H1 (cell line): ENCODE data around the gene CD160. TPM values are rescaled to one million over a fixed set of nuclear protein-coding genes. Genes with fewer than 3 reads are reported as not detected.

ENCODE experiments used
- CBX8 ChIP-seq: fragments of 300-800, 300-1000 bp; sonication (generic); IDR thresholded peaks from 2 replicates; pipeline ENCODE4 v1.7.1; 2016; ENCODE audit warnings: low read depth, low read length, borderline replicate concordance
- CHD1 ChIP-seq: IDR thresholded peaks from 2 replicates; pipeline ENCODE4 v1.6.1; 2012; ENCODE audit warnings: low read depth, low read length, improper control_type of control experiment
- CHD7 ChIP-seq: fragments of 300-600 bp; sonication (generic); IDR thresholded peaks from 2 replicates; pipeline ENCODE4 v1.7.1; 2012; ENCODE audit warnings: low read length, moderate library complexity, mild to moderate bottlenecking, inconsistent platforms; ENCODE audit not compliant: insufficient replicate concordance
- CTCF ChIP-seq, 3 experiments: IDR thresholded peaks; 1 replicate in 2 of 3; 2 replicates in 1 of 3; pipeline versions ENCODE4 v1.5.1 to v1.6.1; 2011; ENCODE audit warnings: low read length in 3 of 3, mild to moderate bottlenecking in 3 of 3, inconsistent platforms in 2 of 3, low read depth in 1 of 3, moderate library complexity in 1 of 3; ENCODE audit not compliant: insufficient read depth in 1 of 3; ENCODE audit errors: control extremely low read depth in 1 of 3
- E2F6 ChIP-seq: IDR thresholded peaks from 2 replicates; pipeline ENCODE4 v1.6.1; 2012; ENCODE audit warnings: inconsistent platforms
- HDAC2 ChIP-seq, 2 experiments: fragments of 300-600 bp in 1 of 2; sonication (generic) in 1 of 2; IDR thresholded peaks; 2 replicates each; pipeline ENCODE4 v1.6.1; 2011 to 2012; ENCODE audit warnings: low read depth in 2 of 2, low read length in 2 of 2, mild to moderate bottlenecking in 2 of 2, moderate library complexity in 2 of 2, borderline replicate concordance in 1 of 2, inconsistent platforms in 1 of 2
- TCF12 ChIP-seq: IDR thresholded peaks from 2 replicates; pipeline ENCODE4 v1.6.1; 2011; ENCODE audit warnings: low read depth, mild to moderate bottlenecking, low read length
- YY1 ChIP-seq: IDR thresholded peaks from 2 replicates; pipeline ENCODE4 v1.6.1; 2011; ENCODE audit warnings: low read depth, mild to moderate bottlenecking, low read length
- polyA plus RNA-seq, 7 experiments: library from polyadenylated mRNA; depleted of rRNA in 3 of 7; stranded (reverse) in 5 of 7; unstranded in 2 of 7; fragments of >200 nt in 5 of 7; fragments of 200-250 nt in 2 of 7; gene quantifications; 1 replicate in 5 of 7; 2 replicates in 1 of 7; 4 replicates in 1 of 7; pipeline versions ENCODE4 v1.2.1 to v1.2.3, GENCODE V29; 2011 to 2013; ENCODE audit warnings: missing spikeins in 2 of 7, mixed read lengths in 2 of 7
- total RNA-seq: library from RNA; stranded (reverse); fragmentation: NEBNext Ultra II Directional; extraction: Animal tissue kit (Norgen Biotek cat#: 25700); gene quantifications from 2 replicates; pipeline ENCODE4 v1.2.1, GENCODE V29; 2021

CD160 gene
- total and polyA plus RNA-seq, 2 of the 8 experiments (the other 6 are each of a cell fraction or from before 2014, with no cell fraction given) = not detected

GRCh38 chr1:145786271-145786670 is 67.0 kb downstream of the CD160 start (continued):
- TF ChIP-seq CHD7 (no peak), CHD1 (no peak), E2F6 (no peak), YY1 (no peak), CTCF (IDR thresholded peaks at IDR 0.05; ENCODE audit: control extremely low read depth in 1 of 3, insufficient read depth in 1 of 3, low read depth in 1 of 3, low read length in 3 of 3) (no peak), TCF12 (no peak), CBX8 (no peak), HDAC2 (IDR thresholded peaks at IDR 0.05; ENCODE audit: borderline replicate concordance in 1 of 2, low read depth in 2 of 2, low read length in 2 of 2) (no peak)
